ENCODE data around the gene MYO6. TPM values are rescaled to one million over a fixed set of nuclear protein-coding genes. Genes with fewer than 3 reads are reported as not detected.

The MYO6 gene
- total and polyA plus RNA-seq, 2 of the 8 experiments (the other 6 are each of a cell fraction or from before 2014, with no cell fraction given) = 8.3 to 21.9 TPM

DNA sequence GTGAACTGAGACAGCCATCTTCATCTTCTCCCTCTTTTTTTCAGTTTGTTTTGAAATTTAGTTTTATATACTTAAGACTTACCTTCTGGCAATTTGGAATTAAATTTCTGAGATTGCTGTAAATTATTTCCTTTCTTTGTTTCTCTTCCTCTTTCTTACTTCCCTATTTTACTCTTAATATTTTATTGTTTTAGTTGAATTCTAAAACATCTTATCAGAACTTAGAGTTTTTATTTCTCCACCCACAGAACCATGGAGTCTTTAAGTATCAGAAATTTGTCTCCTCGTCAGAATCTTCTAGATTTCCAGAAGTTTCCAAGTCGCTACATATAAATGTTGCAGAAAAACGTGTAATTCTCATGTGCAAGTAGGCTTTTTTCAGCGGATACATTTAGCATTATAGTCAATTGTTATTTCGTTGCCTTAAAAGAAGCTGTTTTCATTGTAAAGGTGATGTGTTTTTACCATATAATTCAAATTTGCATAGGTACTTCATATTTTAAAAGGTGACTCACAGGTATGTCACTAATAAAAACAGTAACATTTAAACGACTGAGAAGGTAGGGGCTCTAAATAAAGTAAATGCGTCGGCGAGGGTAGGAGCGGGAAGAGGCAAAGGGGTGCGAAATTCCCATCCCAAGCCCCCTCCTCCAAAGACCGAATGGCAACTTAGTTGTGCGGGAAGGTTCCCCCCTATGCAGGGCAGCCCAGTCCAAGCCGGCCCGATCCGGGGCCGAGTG is 866 bp upstream of the MYO6 start:
- Histone ChIP-seq H3K27ac (ENCODE audit: low read depth, low read length) (peak overlapping the region; percentile 80; the same call in 1 of the 2 replicates), H4K20me1 (replicated peaks in 1 of 2; ENCODE audit: control insufficient read depth in 1 of 2, insufficient read depth in 2 of 2, low read length in 2 of 2) (no peaks in the 10 kb centered on the region), H3K4me2 (ENCODE audit: insufficient read depth in 1 of 2, low read depth in 2 of 2, low read length in 2 of 2) (peak overlapping the region; percentile 68 to 72), H2BK5ac (ENCODE audit: low read depth, low read length) (peak overlapping the region; percentile 93), H3K36me3 (ENCODE audit: control insufficient read depth in 2 of 4, insufficient read depth in 4 of 4, low read length in 3 of 4) (no peaks in the 10 kb centered on the region; a peak in 1 of 8 replicates), H3K27me3 (replicated peaks in 1 of 4; ENCODE audit: control insufficient read depth in 3 of 4, extremely low read depth in 1 of 4, insufficient read depth in 3 of 4, low read length in 3 of 4) (peaks cover 0 to 3% (median 0%) of the 10 kb centered on the region in 4 experiments; a peak in 2 of 7 replicates), H2BK15ac (ENCODE audit: low read length) (peak overlapping the region; percentile 66; the same call in 1 of the 2 replicates), H2BK120ac (replicated peaks; ENCODE audit: low read depth, low read length) (peak overlapping the region; percentile 90), H4K8ac (ENCODE audit: extremely low read depth, insufficient read depth, low read length) (peak overlapping the region; percentile 99; the same call in 1 of the 2 replicates), H3K79me2 (ENCODE audit: control insufficient read depth in 1 of 2, insufficient read depth in 2 of 2, low read length in 2 of 2) (no peaks in the 10 kb centered on the region), H4K5ac (ENCODE audit: insufficient read length, low read depth, low read length) (peak overlapping the region; percentile 78), H4K91ac (replicated peaks; ENCODE audit: insufficient read length, low read length) (no peak overlapping the region), H3K18ac (ENCODE audit: extremely low read depth, low read length) (peak overlapping the region; percentile 83), H3K56ac (replicated peaks; ENCODE audit: insufficient read length, low read depth, low read length) (peak overlapping the region; percentile 64), H3K9ac (replicated peaks in 1 of 4; ENCODE audit: extremely low read depth in 1 of 4, low read depth in 3 of 4, low read length in 3 of 4) (peak overlapping the region; percentile 86 to 95 (median 94)), H3K14ac (ENCODE audit: insufficient read length) (no peak overlapping the region), H3K4me1 (replicated peaks in 1 of 4; ENCODE audit: control insufficient read depth in 3 of 4, insufficient read depth in 4 of 4, low read length in 3 of 4) (no peaks in the 10 kb centered on the region; a peak in 2 of 7 replicates), H3K9me3 (ENCODE audit: insufficient read depth in 2 of 2, low read depth in 1 of 2, low read length in 1 of 2) (no peaks in the 10 kb centered on the region), H3K79me1 (ENCODE audit: low read depth, low read length) (no peaks in the 10 kb centered on the region), H3K4ac (replicated peaks; ENCODE audit: insufficient read length, low read depth, low read length) (peak overlapping the region; percentile 59), H3K23ac (ENCODE audit: insufficient read length) (no peak overlapping the region), H2BK20ac (ENCODE audit: low read length) (no peak overlapping the region), H3K4me3 (ENCODE audit: extremely low read depth in 1 of 4, insufficient read depth in 2 of 4, low read depth in 3 of 4, low read length in 4 of 4) (peak overlapping the region; percentile 77 to 94 (median 87)), H3K23me2 (ENCODE audit: low read depth, low read length) (no peaks in the 10 kb centered on the region; the same call in 1 of the 2 replicates), H2BK12ac (ENCODE audit: low read depth, low read length) (peak overlapping the region; percentile 99), H2AK5ac (ENCODE audit: low read depth, low read length) (no peak overlapping the region), H2AFZ (ENCODE audit: low read length) (peak overlapping the region; percentile 99; the same call in 1 of the 2 replicates)
- ChIA-PET POLR2A (ENCODE audit: partially characterized antibody) (no interaction called here), CTCF (ENCODE audit: partially characterized antibody) (no interaction called here)
- no peak for DNase-seq (ENCODE audit: low read depth in 1 of 2, low spot score in 2 of 2)
- no peak for FAIRE-seq
- WGBS, 2 experiments (ENCODE audit: extremely low coverage in 1 of 2, insufficient coverage in 1 of 2, insufficient read length in 1 of 2, insufficient replicate concordance in 2 of 2, low coverage in 1 of 2, low lambda C conversion rate in 2 of 2, missing lambda C conversion rate in 1 of 2) = 14% methylated on average over 17 of the region's 17 CpGs; no CpG with 5 or more reads in 1 of the 2 experiments
- no peak for TF ChIP-seq CBX5 (IDR thresholded peaks at IDR 0.05; ENCODE audit: low read depth, low read length)
- TF ChIP-seq KDM1A (IDR thresholded peaks at IDR 0.05; ENCODE audit: borderline replicate concordance, low read length) = no peak
- TF ChIP-seq SP4 (IDR thresholded peaks at IDR 0.05; ENCODE audit: low read length) = no peak
- 0 out of 2 replicates have a peak, but pooled peaks have one; percentile 6 for TF ChIP-seq TEAD4 (IDR thresholded peaks at IDR 0.05; ENCODE audit: low read depth, low read length)
- TF ChIP-seq JUND (IDR thresholded peaks at IDR 0.05; ENCODE audit: low read length) = no peak
- 0 out of 2 replicates have a peak, but pooled peaks have one; percentile 35 for TF ChIP-seq JUN (IDR thresholded peaks at IDR 0.05; ENCODE audit: low read depth, low read length)
- TF ChIP-seq, protein P1, sequence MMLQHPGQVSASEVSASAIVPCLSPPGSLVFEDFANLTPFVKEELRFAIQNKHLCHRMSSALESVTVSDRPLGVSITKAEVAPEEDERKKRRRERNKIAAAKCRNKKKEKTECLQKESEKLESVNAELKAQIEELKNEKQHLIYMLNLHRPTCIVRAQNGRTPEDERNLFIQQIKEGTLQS (IDR thresholded peaks at IDR 0.05; ENCODE audit: insufficient read depth, low read depth, low read length) = no peak
- TF ChIP-seq, protein P2, sequence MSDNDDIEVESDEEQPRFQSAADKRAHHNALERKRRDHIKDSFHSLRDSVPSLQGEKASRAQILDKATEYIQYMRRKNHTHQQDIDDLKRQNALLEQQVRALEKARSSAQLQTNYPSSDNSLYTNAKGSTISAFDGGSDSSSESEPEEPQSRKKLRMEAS (IDR thresholded peaks at IDR 0.05) = no peak; the same call in 1 of the 2 replicates
- TF ChIP-seq NRF1 (IDR thresholded peaks at IDR 0.05; ENCODE audit: low read depth, low read length) = no peak
- no peak for TF ChIP-seq TBP (IDR thresholded peaks at IDR 0.05; ENCODE audit: low read depth, low read length)
- no peak for TF ChIP-seq RXRA (IDR thresholded peaks at IDR 0.05; ENCODE audit: insufficient read depth, low read depth, low read length)
- TF ChIP-seq SRF (IDR thresholded peaks at IDR 0.05; ENCODE audit: low read depth, low read length) = no peak

Measured in H1 (cell line).